K562 (cell line): ENCODE results near the gene GLCCI1. TPM values are rescaled to one million over a fixed set of nuclear protein-coding genes. Genes with fewer than 3 reads are reported as not detected.
A peak's percentile ranks its signal among the peaks of the same experiment; 100 is the strongest.

ENCODE experiments used
- ATF3 ChIP-seq, 2 experiments: fragments of 450-650 bp in 1 of 2; sonication (generic) in 1 of 2; formaldehyde crosslinking in 1 of 2; IDR thresholded peaks in 1 of 2; conservative IDR thresholded peaks in 1 of 2; 2 replicates each; pipeline versions ENCODE4 v1.6.1 to v1.8.1; 2016 to 2023; ENCODE audit warnings: mild to moderate bottlenecking in 2 of 2, moderate library complexity in 2 of 2, inconsistent platforms in 1 of 2, missing genetic modification reagents in 1 of 2
- ATF6 ChIP-seq: sonication (generic); formaldehyde crosslinking; IDR thresholded peaks from 2 replicates; pipeline ENCODE4 v1.4.0; 2020; ENCODE audit warnings: mild to moderate bottlenecking, missing genetic modification reagents
- CTCF ChIP-seq, 3 experiments: IDR thresholded peaks in 2 of 3; conservative IDR thresholded peaks in 1 of 3; 2 replicates each; pipeline ENCODE4 v1.5.1; 2011 to 2012; ENCODE audit warnings: low read length in 3 of 3, mild to moderate bottlenecking in 3 of 3, control low read depth in 2 of 3, improper control_type of control experiment in 1 of 3, inconsistent platforms in 1 of 3, low read depth in 1 of 3, mixed read lengths in 1 of 3, moderate library complexity in 1 of 3; ENCODE audit not compliant: insufficient read depth in 2 of 3
- HES1 ChIP-seq: fragments of 450-650 bp; IDR thresholded peaks from 2 replicates; pipeline ENCODE4 v1.6.1; 2016; ENCODE audit warnings: low read depth, mild to moderate bottlenecking, moderate library complexity
- MAFG ChIP-seq: fragments of 450-650 bp; conservative IDR thresholded peaks from 2 replicates; pipeline ENCODE4 v1.6.1; 2016; ENCODE audit warnings: missing genetic modification characterization, missing compliant biosample characterization
- NR2F6 ChIP-seq: fragments of 450-650 bp; formaldehyde crosslinking; IDR thresholded peaks from 2 replicates; pipeline ENCODE4 v1.4.0; 2020; ENCODE audit warnings: mild to moderate bottlenecking
- PPARD ChIP-seq: fragments of 250-450 bp; sonication (Bioruptor Pico); IDR thresholded peaks from 2 replicates; pipeline ENCODE4 v1.8.0; 2022; ENCODE audit warnings: inconsistent platforms, mild to moderate bottlenecking, moderate library complexity
- RAD51 ChIP-seq: fragments of 450-650 bp; IDR thresholded peaks from 2 replicates; pipeline ENCODE4 v1.7.1; 2016; ENCODE audit warnings: low read depth, mild to moderate bottlenecking, borderline replicate concordance
- SMAD4 ChIP-seq: fragments of 250-450 bp; sonication (Bioruptor Pico); conservative IDR thresholded peaks from 2 replicates; pipeline ENCODE4 v1.8.0; 2021; ENCODE audit warnings: inconsistent platforms, mild to moderate bottlenecking, moderate library complexity
- SP1 ChIP-seq: sonication (generic); formaldehyde crosslinking; IDR thresholded peaks from 2 replicates; pipeline ENCODE4 v1.8.1; 2022; ENCODE audit warnings: mild to moderate bottlenecking, missing genetic modification reagents
- TAF1 ChIP-seq: IDR thresholded peaks from 2 replicates; pipeline ENCODE4 v1.6.1; 2011; ENCODE audit warnings: mild to moderate bottlenecking, low read length, moderate library complexity; ENCODE audit not compliant: insufficient read depth, control insufficient read depth, severe bottlenecking; ENCODE audit errors: extremely low read depth
- ZBTB12 ChIP-seq: fragments of 250-450 bp; sonication (Bioruptor Pico); IDR thresholded peaks from 2 replicates; pipeline ENCODE4 v1.4.0; 2020
- ZBTB5 ChIP-seq: fragments of 450-650 bp; IDR thresholded peaks from 2 replicates; pipeline ENCODE4 v1.6.1; 2017; ENCODE audit warnings: antibody characterized with exemption
- ZNF655 ChIP-seq: fragments of 250-450 bp; sonication (Bioruptor Pico); IDR thresholded peaks from 2 replicates; pipeline ENCODE4 v1.5.0; 2021
- polyA plus RNA-seq, 8 experiments: library from polyadenylated mRNA; depleted of rRNA in 4 of 8; stranded (reverse) in 5 of 8; unstranded in 3 of 8; fragments of >200 nt; fragmentation: Nextera tagmentation in 2 of 8; fragmentation: Illumina TruSeq in 1 of 8; extraction: Ambion mirVana in 2 of 8; extraction: Trizol in 1 of 8; gene quantifications; 2 replicates each; pipeline versions ENCODE4 v1.2.1 to v1.2.3, GENCODE V29; 2011 to 2014; ENCODE audit warnings: inconsistent platforms in 1 of 8, missing spikeins in 1 of 8
- total RNA-seq, 7 experiments: library from RNA; depleted of rRNA in 6 of 7; stranded (reverse); fragments of >200 nt in 6 of 7; fragmentation: Illumina TruSeq in 2 of 7; extraction: Trizol in 2 of 7; gene quantifications; 2 replicates each; pipeline versions ENCODE4 v1.2.1 to v1.2.3, GENCODE V29; 2011 to 2021; ENCODE audit warnings: low replicate concordance in 1 of 7

The GLCCI1 gene
- total and polyA plus RNA-seq, 9 of the 15 experiments (the other 6 are each of a cell fraction or from before 2014, with no cell fraction given) = 2.7 to 11.9 (median 7.2) TPM

- TF ChIP-seq TAF1 = peak; percentile 31
- no peak for TF ChIP-seq PPARD (CRISPR knock-in tag)
- TF ChIP-seq ATF3 (IDR thresholded peaks at IDR 0.05) = no peak
- no peak for TF ChIP-seq ATF3 (CRISPR knock-in tag; conservative IDR thresholded peaks at IDR 0.05)
- peak in 1 of 3 experiments; percentile 11; a peak in 1 of 6 replicates for TF ChIP-seq CTCF (IDR thresholded peaks at IDR 0.05 in 2 of 3, conservative IDR thresholded peaks at IDR 0.05 in 1 of 3; ENCODE audit: insufficient read depth in 2 of 3, low read depth in 1 of 3, low read length in 3 of 3)
- TF ChIP-seq MAFG (tag) = no peak
- no peak for TF ChIP-seq NR2F6 (CRISPR knock-in tag)
- no peak for TF ChIP-seq ZBTB5
- no peak for TF ChIP-seq ZBTB12 (CRISPR knock-in tag)
- no peak for TF ChIP-seq HES1
- TF ChIP-seq SP1 = 0 out of 2 replicates have a peak, but pooled peaks have one; percentile 22
- peak; percentile 7; the same call in 1 of the 2 replicates for TF ChIP-seq SMAD4 (CRISPR knock-in tag)
- TF ChIP-seq ZNF655 = no peak
- TF ChIP-seq RAD51 = no peak
- no peak for TF ChIP-seq ATF6 (CRISPR knock-in tag)
Observed at GRCh38 chr7:7969306-7970236, 975 bp downstream of the GLCCI1 start (continued).
